Fibroblast of the aortic adventitia (primary cell): Measurements from ENCODE around the gene ATOH7. TPM values are rescaled to one million over a fixed set of nuclear protein-coding genes. Genes with fewer than 3 reads are reported as not detected.

ENCODE experiments used
- DNase-seq: peaks from one replicate; pipeline ENCODE4 v3.0.0-alpha.2; 2010; ENCODE audit warnings: low read depth
- H3K4me3 ChIP-seq: 2 replicates; pipeline ENCODE4 v1.5.1; 2011; ENCODE audit warnings: low read depth, mild to moderate bottlenecking, control low read depth, low read length, moderate library complexity
- total RNA-seq: library from RNA; depleted of rRNA; stranded (reverse); fragments of >200 nt; gene quantifications from 2 replicates; pipeline ENCODE4 v1.2.3, GENCODE V29; 2012; ENCODE audit warnings: low replicate concordance
- TF ChIP-seq, protein P1 (sequence below): IDR thresholded peaks from 2 replicates; pipeline ENCODE4 v1.5.1; 2011; ENCODE audit warnings: mild to moderate bottlenecking, low read length, control low read depth, inconsistent platforms; ENCODE audit not compliant: insufficient read depth

The ATOH7 gene
- total RNA-seq, 1 donor = not detected

DNA sequence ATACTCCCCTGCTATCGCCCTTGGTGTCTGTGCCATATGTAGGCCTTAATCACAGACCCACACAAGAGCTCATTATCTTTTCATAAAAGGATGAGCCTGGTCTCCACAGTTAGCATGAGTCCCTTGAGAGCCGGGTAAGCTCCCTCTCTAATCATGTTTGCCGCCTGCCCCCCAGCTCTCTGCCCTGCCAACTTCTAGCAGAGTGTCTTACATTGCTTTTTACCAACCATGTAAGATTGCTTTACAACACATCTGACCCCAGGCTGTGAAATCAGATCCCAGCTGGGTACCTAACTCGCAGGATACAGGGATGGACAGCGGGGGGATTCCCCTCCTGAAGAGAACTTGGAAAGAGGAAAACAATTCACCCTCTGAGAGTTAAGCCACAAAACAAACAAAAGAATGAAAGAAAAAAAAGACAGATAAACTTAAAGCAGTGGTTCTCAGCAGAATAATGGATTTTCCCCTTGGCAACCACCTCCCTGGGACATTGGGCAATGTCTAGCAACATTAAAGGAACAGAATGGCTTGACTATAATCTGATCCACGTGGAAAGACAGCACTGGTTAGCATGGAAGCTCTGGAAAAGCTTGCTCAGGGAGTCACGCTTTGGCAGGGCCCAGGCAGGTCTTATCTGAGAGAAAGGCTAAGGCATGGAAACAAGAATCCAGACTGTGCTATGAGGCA lies 39.4 kb upstream of the ATOH7 start:
- DNase-seq = peak; percentile 88
- H3K4me3 ChIP-seq = no peak overlapping the region
- TF ChIP-seq, protein P1, sequence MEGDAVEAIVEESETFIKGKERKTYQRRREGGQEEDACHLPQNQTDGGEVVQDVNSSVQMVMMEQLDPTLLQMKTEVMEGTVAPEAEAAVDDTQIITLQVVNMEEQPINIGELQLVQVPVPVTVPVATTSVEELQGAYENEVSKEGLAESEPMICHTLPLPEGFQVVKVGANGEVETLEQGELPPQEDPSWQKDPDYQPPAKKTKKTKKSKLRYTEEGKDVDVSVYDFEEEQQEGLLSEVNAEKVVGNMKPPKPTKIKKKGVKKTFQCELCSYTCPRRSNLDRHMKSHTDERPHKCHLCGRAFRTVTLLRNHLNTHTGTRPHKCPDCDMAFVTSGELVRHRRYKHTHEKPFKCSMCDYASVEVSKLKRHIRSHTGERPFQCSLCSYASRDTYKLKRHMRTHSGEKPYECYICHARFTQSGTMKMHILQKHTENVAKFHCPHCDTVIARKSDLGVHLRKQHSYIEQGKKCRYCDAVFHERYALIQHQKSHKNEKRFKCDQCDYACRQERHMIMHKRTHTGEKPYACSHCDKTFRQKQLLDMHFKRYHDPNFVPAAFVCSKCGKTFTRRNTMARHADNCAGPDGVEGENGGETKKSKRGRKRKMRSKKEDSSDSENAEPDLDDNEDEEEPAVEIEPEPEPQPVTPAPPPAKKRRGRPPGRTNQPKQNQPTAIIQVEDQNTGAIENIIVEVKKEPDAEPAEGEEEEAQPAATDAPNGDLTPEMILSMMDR = no peak

DNA sequence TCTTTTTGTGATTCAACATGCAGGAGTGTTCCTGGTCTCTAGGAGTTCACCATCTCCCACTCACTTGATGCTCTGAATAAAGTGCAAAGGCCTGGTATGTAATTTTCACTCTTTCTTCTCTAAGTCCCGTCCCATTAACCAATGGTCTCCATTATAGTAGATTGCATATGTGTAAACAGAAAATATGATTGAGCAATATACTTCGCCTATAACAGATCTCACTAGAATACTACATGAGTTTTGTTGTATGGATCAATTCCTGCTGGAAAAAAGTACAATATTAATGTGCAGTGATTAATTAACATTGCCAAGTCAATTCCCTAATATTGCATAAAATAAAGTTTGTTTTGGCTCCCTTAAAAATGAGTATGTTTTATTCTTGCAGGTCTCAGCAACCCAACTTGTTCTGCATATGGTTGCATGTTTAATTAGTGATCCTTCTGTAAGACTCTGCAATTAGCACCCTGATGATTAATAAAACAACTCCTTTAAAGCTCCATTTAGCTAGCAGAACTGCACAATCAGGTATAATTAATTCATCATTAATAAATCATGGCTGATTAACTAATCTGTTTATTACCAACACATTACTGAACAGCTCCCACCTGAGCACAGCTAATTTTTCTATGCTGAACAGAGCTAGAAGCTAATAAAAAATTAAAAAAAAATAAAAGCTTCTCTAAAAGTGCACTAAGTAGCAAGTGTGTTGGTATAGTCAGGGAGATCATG lies 37.8 kb upstream of the ATOH7 start:
- TF ChIP-seq, protein P1 = no peak
- no peak for DNase-seq
- no peak overlapping the region for H3K4me3 ChIP-seq

DNA sequence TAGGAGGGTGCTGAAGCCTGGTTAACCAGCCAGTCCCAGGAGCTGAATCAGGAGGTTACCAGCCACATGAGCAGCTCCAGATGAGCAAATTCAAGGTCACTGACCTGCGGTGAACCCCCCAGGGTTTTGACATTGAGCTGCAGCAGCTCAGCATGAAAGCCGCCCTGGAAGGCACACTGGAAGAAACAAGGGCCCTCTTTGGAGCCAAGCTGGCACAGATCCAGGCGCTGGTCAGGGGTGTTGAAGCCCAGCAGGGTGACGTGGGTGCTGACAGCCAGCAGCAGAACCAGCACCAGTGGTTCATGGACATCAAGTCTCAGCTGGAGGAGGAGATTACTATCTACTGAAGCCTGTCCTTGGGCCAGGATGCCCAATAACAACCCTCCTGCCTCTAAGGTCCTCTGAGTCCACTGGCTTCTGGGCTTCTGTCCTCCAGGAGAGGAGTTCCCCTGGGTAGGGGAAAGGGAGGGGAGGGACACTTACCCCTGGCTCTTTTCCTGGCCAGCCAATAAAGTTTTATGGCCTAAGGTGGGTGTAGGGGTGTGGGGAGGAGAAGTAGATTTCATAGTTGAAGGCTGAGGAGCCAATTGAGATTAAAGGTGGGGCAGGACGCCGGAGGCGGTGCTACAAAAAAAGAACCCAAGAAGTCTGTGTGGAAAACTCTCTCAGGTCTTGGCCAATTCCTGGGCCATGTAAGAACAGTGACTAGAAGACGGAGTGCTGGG lies 29.4 kb upstream of the ATOH7 start:
- no peak for DNase-seq
- TF ChIP-seq, protein P1 = no peak

DNA sequence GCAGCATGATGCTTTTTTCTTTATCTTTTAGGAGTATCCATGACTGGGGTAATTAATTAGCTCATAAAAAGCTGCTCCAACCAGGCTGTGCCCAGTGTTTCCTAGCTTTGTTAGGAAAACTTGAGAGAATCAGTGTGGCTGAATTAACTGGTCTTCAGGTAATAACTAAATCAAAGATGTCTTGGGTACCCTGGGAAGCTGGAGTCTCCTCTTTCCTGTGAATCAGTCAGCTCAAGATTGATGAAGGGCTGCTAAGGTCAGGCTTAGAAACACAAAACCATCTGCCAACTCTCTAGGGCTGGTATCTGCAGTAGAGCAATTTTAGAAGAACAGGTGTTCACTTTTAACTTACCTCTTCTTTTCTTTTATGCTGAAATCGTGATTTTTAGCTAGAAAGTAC lies 21.4 kb upstream of the ATOH7 start:
- TF ChIP-seq, protein P1 = no peak
- no peak for DNase-seq

More for the DNA sequence above, 29.4 kb upstream of the ATOH7 start:
- H3K4me3 ChIP-seq = no peak overlapping the region

DNA sequence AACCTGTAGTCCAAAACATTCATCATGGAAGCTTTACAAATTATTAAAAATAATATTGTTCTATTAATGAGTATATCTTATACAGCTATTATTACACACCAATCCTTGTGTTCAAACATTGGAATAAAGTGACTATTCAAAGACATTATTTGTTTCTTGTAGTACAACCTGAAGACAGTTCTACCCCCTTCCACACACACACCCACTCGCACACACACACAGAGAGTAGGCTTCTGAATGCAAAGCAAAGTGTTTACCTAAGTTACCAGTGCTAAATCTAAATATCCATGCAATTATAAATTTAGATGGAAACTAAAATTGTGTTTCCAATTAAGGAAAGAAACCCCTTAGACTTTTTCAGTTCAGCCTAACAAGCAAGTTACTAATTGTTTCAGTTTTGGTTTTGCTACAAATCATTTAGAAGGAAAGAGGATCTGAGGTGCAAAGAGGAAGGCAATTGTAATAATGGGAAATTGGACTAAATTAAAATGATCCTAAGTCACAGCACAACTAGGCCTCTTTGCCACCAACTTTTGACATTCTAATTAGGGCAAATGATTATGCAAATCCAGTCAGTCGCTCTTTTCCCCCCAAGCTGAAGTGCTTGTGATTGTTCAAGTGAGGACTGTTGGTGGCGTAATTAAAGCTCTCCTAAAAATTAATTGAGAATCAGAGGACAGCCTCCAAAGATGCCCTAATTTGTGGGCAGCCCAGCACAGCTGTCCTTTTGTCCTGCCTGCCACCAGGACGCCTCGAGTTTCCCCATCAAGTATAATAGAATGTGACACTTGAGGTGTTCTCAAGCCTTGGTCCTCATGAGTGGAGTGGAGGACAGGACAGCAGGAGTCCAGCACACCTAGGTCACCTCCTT lies 19.9 kb upstream of the ATOH7 start:
- TF ChIP-seq, protein P1 = no peak
- DNase-seq = no peak
- H3K4me3 ChIP-seq = no peak overlapping the region

More for the DNA sequence above, 21.4 kb upstream of the ATOH7 start:
- no peak overlapping the region for H3K4me3 ChIP-seq

DNA sequence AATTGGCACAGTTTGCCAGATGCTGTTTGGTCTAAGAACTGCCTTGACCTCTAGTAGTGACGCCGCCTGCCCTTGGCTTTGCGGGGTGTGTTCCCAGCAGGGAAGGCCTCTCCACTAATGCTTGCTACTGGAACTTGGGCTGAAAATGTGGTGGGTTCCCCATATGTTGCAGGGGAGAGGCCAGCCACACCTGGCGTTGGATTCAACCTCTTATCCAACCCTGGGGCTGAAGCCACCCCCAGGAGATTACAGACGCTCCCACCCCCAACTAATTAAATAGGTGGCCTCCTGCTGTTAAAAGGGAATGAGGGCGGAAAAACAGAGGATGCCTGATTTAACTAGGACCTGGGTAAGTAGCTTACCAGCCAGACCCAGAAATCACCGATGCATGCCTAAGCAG lies 19.2 kb upstream of the ATOH7 start:
- no peak overlapping the region for H3K4me3 ChIP-seq
- no peak for DNase-seq

More for the DNA sequence above, 19.2 kb upstream of the ATOH7 start:
- TF ChIP-seq, protein P1 = no peak
